Hepatocyte (in vitro differentiated cells): ENCODE data around the gene HOXB6. TPM values are rescaled to one million over a fixed set of nuclear protein-coding genes. Genes with fewer than 3 reads are reported as not detected.

Experiments used
- DNase-seq: peaks from one replicate; pipeline ENCODE4 v3.0.0-alpha.2; 2016; ENCODE audit warnings: low spot score
- H2AFZ ChIP-seq: fragments of 200-600 bp; sonication (generic); 2 replicates; pipeline ENCODE4 v1.6.0; 2016; ENCODE audit warnings: antibody characterized with exemption, mild to moderate bottlenecking
- H3K27ac ChIP-seq: fragments of 200-600 bp; sonication (generic); 2 replicates; pipeline ENCODE4 v1.5.1; 2016; ENCODE audit warnings: mild to moderate bottlenecking
- H3K27me3 ChIP-seq: fragments of 200-600 bp; sonication (generic); 2 replicates; pipeline ENCODE4 v1.6.1; 2016
- H3K36me3 ChIP-seq: fragments of 200-600 bp; sonication (generic); replicated peaks from 2 replicates; pipeline ENCODE4 v1.5.1; 2016; ENCODE audit warnings: low read depth; ENCODE audit not compliant: insufficient read depth
- H3K4me1 ChIP-seq: fragments of 200-600 bp; sonication (generic); 2 replicates; pipeline ENCODE4 v1.5.1; 2016; ENCODE audit warnings: mild to moderate bottlenecking, moderate library complexity; ENCODE audit not compliant: insufficient read depth
- H3K4me2 ChIP-seq: fragments of 200-600 bp; sonication (generic); 2 replicates; pipeline ENCODE4 v1.6.0; 2016
- H3K4me3 ChIP-seq: fragments of 200-600 bp; sonication (generic); 2 replicates; pipeline ENCODE4 v1.5.1; 2016; ENCODE audit warnings: mild to moderate bottlenecking
- H3K79me2 ChIP-seq: fragments of 200-600 bp; sonication (generic); 2 replicates; pipeline ENCODE4 v1.6.0; 2017; ENCODE audit warnings: mild to moderate bottlenecking
- H3K9me2 ChIP-seq: fragments of 200-600 bp; sonication (generic); replicated peaks from 2 replicates; pipeline ENCODE4 v1.6.0; 2017; ENCODE audit warnings: mild to moderate bottlenecking; ENCODE audit not compliant: insufficient read depth
- H3K9me3 ChIP-seq: fragments of 200-600 bp; sonication (generic); 2 replicates; pipeline ENCODE4 v1.5.1; 2016; ENCODE audit warnings: low read depth, mild to moderate bottlenecking
- H4K20me1 ChIP-seq: fragments of 200-600 bp; sonication (generic); 2 replicates; pipeline ENCODE4 v1.6.0; 2016; ENCODE audit warnings: mild to moderate bottlenecking; ENCODE audit not compliant: insufficient read depth, poor library complexity, severe bottlenecking
- CTCF ChIP-seq: fragments of 200-600 bp; sonication (generic); IDR thresholded peaks from 2 replicates; pipeline ENCODE4 v1.5.1; 2016; ENCODE audit warnings: antibody characterized with exemption, mild to moderate bottlenecking; ENCODE audit not compliant: poor library complexity
- EZH2 ChIP-seq: fragments of 200-600 bp; sonication (generic); IDR thresholded peaks from 2 replicates; pipeline ENCODE4 v1.6.1; 2016; ENCODE audit warnings: antibody characterized with exemption, mild to moderate bottlenecking, borderline replicate concordance
- EZH2phosphoT487 ChIP-seq: fragments of 200-600 bp; sonication (generic); IDR thresholded peaks from one replicate; pipeline ENCODE4 v1.6.1; 2018; ENCODE audit warnings: antibody characterized with exemption, mild to moderate bottlenecking, low read depth, moderate library complexity; ENCODE audit not compliant: unreplicated experiment, severe bottlenecking
- WGBS: methylation state at CpG from one replicate; pipeline ENCODE4 v1.1.6; 2016; ENCODE audit warnings: low lambda C conversion rate; ENCODE audit errors: missing lambda C conversion rate; 5-methylcytosine and 5-hydroxymethylcytosine counted together
- microRNA counts: library from miRNA; unstranded; fragments of <30 nt; microRNA quantifications from one replicate; lab custom pipeline; 2017
- microRNA-seq: library from miRNA; unstranded; fragments of <30 nt; microRNA quantifications from one replicate; pipeline ENCODE4, GENCODE V29; 2017
- polyA plus RNA-seq: library from polyadenylated mRNA; unstranded; fragments of >200 nt; fragmentation: Nextera tagmentation; extraction: Ambion mirVana; gene quantifications from 2 replicates; pipeline ENCODE4 v1.2.1, GENCODE V29; 2016
- small RNA-seq: library from RNA; depleted of rRNA; stranded (forward); fragments of <200 nt; gene quantifications from one replicate; pipeline ENCODE3, GENCODE V24; 2014
- total RNA-seq: library from RNA; depleted of rRNA; stranded (reverse); fragments of >200 nt; gene quantifications from 2 replicates; pipeline ENCODE4 v1.2.3, GENCODE V29; 2014

The HOXB6 gene
- total and polyA plus RNA-seq, 2 experiments from 2014 or later = 4.8 to 7.7 TPM

- Histone ChIP-seq H3K9me3 (no peaks in the 10 kb centered on the region), H3K9me2 (no peaks in the 10 kb centered on the region), H4K20me1 (no peaks in the 10 kb centered on the region), H2AFZ (no peak overlapping the region), H3K79me2 (peaks cover 20% of the 10 kb centered on the region), H3K4me1 (peaks cover 21% of the 10 kb centered on the region), H3K4me2 (peak overlapping the region; percentile 68), H3K36me3 (no peaks in the 10 kb centered on the region), H3K27ac (peak overlapping the region; percentile 85), H3K27me3 (peaks cover 76% of the 10 kb centered on the region), H3K4me3 (no peak overlapping the region)
- no peak for TF ChIP-seq EZH2phosphoT487
- TF ChIP-seq CTCF = no peak
- no peak for TF ChIP-seq EZH2
- WGBS = 32% methylated on average over 10 of the region's 10 CpGs
- no peak for DNase-seq
These were observed 58.5 kb downstream of the HOXB6 start for GRCh38 chr17:48546137-48546923.

MicroRNAs encoded within 50 kb of the gene (microRNA counts, 767-probe panel; counts per million panel counts)
- 6,968 counts per million, percentile 36 among the panel's probes with 10 or more counts for microRNA hsa-miR-10a-5p (lab: Ali Mortazavi, UCI)

Small RNAs within 50 kb of the gene (microRNA-seq; reads per million reads assigned to microRNA genes)
- 4.5 reads per million, percentile 5 among the genes with 10 or more reads in this experiment for gene MIR196A1

Small RNAs within 50 kb of the gene (small RNA-seq; reads per million reads assigned to genes)
- 0.22 reads per million for gene MIR196A1

Other genes with a start within 250 kb of the HOXB6 start
- gene SKAP1, start 174.8 kb downstream of the HOXB6 start, total RNA-seq = 1.8 and 3.0 TPM in 2 replicates
- 1.4 and 4.1 TPM in 2 replicates for gene SKAP1, start 174.8 kb downstream of the HOXB6 start, polyA plus RNA-seq
- gene HOXB1, start 74.0 kb downstream of the HOXB6 start, total RNA-seq = not detected in 2 replicates
- gene HOXB1, start 74.0 kb downstream of the HOXB6 start, polyA plus RNA-seq = not detected in 2 replicates
- gene HOXB2, start 59.9 kb downstream of the HOXB6 start, total RNA-seq = 5.6 and 6.7 TPM in 2 replicates
- 20.7 and 29.9 TPM in 2 replicates for gene HOXB2, start 59.9 kb downstream of the HOXB6 start, polyA plus RNA-seq
- gene HOXB4, start 26.6 kb downstream of the HOXB6 start, total RNA-seq = 1.4 and 2.2 TPM in 2 replicates
- gene HOXB4, start 26.6 kb downstream of the HOXB6 start, polyA plus RNA-seq = 1.8 and 2.0 TPM in 2 replicates
- 1.8 and 5.9 TPM in 2 replicates for gene HOXB3, start 14.7 kb downstream of the HOXB6 start, total RNA-seq
- 1.8 and 4.0 TPM in 2 replicates for gene HOXB3, start 14.7 kb downstream of the HOXB6 start, polyA plus RNA-seq
- gene HOXB5, start 11.2 kb downstream of the HOXB6 start, total RNA-seq = 0.27 and 0.36 TPM in 2 replicates
- 3.3 and 4.4 TPM in 2 replicates for gene HOXB5, start 11.2 kb downstream of the HOXB6 start, polyA plus RNA-seq
- 4.1 and 6.7 TPM in 2 replicates for gene HOXB7, start 6.0 kb upstream of the HOXB6 start, total RNA-seq
- 13.7 and 15.9 TPM in 2 replicates for gene HOXB7, start 6.0 kb upstream of the HOXB6 start, polyA plus RNA-seq
- 0.57 and 1.6 TPM in 2 replicates for gene HOXB8, start 10.3 kb upstream of the HOXB6 start, total RNA-seq
- 0.31 and 1.3 TPM in 2 replicates for gene HOXB8, start 10.3 kb upstream of the HOXB6 start, polyA plus RNA-seq
- 1.5 and 2.1 TPM in 2 replicates for gene HOXB9, start 21.4 kb upstream of the HOXB6 start, total RNA-seq
- gene HOXB9, start 21.4 kb upstream of the HOXB6 start, polyA plus RNA-seq = 0.73 and 2.5 TPM in 2 replicates
- gene PRAC1, start 117.5 kb upstream of the HOXB6 start, total RNA-seq = not detected in 2 replicates
- gene PRAC1, start 117.5 kb upstream of the HOXB6 start, polyA plus RNA-seq = not detected in 2 replicates
- gene PRAC2, start 118.2 kb upstream of the HOXB6 start, total RNA-seq = not detected in 2 replicates
- gene PRAC2, start 118.2 kb upstream of the HOXB6 start, polyA plus RNA-seq = 1.5 TPM in 1 of 2 replicates, not detected in the other
- 0.13 and 0.20 TPM in 2 replicates for gene HOXB13, start 123.8 kb upstream of the HOXB6 start, total RNA-seq
- gene HOXB13, start 123.8 kb upstream of the HOXB6 start, polyA plus RNA-seq = 0.28 and 0.40 TPM in 2 replicates
- 0.28 and 0.30 TPM in 2 replicates for gene TTLL6, start 212.2 kb upstream of the HOXB6 start, total RNA-seq
- gene TTLL6, start 212.2 kb upstream of the HOXB6 start, polyA plus RNA-seq = not detected in 2 replicates
- gene CALCOCO2, start 226.0 kb upstream of the HOXB6 start, total RNA-seq = 68.8 and 76.3 TPM in 2 replicates
- 63.4 and 79.2 TPM in 2 replicates for gene CALCOCO2, start 226.0 kb upstream of the HOXB6 start, polyA plus RNA-seq